ENCODE results near the gene CA5B. TPM values are rescaled to one million over a fixed set of nuclear protein-coding genes. Genes with fewer than 3 reads are reported as not detected.
"Not testable (repeated sequence)": the region's sequence is repeated elsewhere in the genome, so short reads cannot be mapped to it uniquely, and the experiment has no call there.

CA5B gene
- total and polyA plus RNA-seq, 2 of the 8 experiments (the other 6 are each of a cell fraction or from before 2014, with no cell fraction given): 3.3 to 8.6 TPM

- H3K36me3 ChIP-seq (ENCODE audit: control insufficient read depth in 2 of 4, insufficient read depth in 4 of 4, low read length in 3 of 4); H3K23me2 ChIP-seq (ENCODE audit: low read depth, low read length); H2BK12ac ChIP-seq (ENCODE audit: low read depth, low read length); H3K79me1 ChIP-seq (ENCODE audit: low read depth, low read length); H2AK5ac ChIP-seq (ENCODE audit: low read depth, low read length); H3K14ac ChIP-seq (ENCODE audit: insufficient read length); H3K4me3 ChIP-seq (ENCODE audit: extremely low read depth in 1 of 4, insufficient read depth in 2 of 4, low read depth in 3 of 4, low read length in 4 of 4); H3K79me2 ChIP-seq (ENCODE audit: control insufficient read depth in 1 of 2, insufficient read depth in 2 of 2, low read length in 2 of 2); H4K91ac ChIP-seq (replicated peaks; ENCODE audit: insufficient read length, low read length); H3K27me3 ChIP-seq (replicated peaks in 1 of 4; ENCODE audit: control insufficient read depth in 3 of 4, extremely low read depth in 1 of 4, insufficient read depth in 3 of 4, low read length in 3 of 4); H4K20me1 ChIP-seq (replicated peaks in 1 of 2; ENCODE audit: control insufficient read depth in 1 of 2, insufficient read depth in 2 of 2, low read length in 2 of 2); H3K4ac ChIP-seq (replicated peaks; ENCODE audit: insufficient read length, low read depth, low read length); H2AFZ ChIP-seq (ENCODE audit: low read length); H3K9me3 ChIP-seq (ENCODE audit: insufficient read depth in 2 of 2, low read depth in 1 of 2, low read length in 1 of 2); POLR2A ChIA-PET (ENCODE audit: partially characterized antibody); H2BK15ac ChIP-seq (ENCODE audit: low read length); H4K5ac ChIP-seq (ENCODE audit: insufficient read length, low read depth, low read length); H3K27ac ChIP-seq (ENCODE audit: low read depth, low read length); H2BK20ac ChIP-seq (ENCODE audit: low read length); H3K56ac ChIP-seq (replicated peaks; ENCODE audit: insufficient read length, low read depth, low read length); CTCF ChIA-PET (ENCODE audit: partially characterized antibody); H3K23ac ChIP-seq (ENCODE audit: insufficient read length); H4K8ac ChIP-seq (ENCODE audit: extremely low read depth, insufficient read depth, low read length); H3K4me1 ChIP-seq (replicated peaks in 1 of 4; ENCODE audit: control insufficient read depth in 3 of 4, insufficient read depth in 4 of 4, low read length in 3 of 4); H3K18ac ChIP-seq (ENCODE audit: extremely low read depth, low read length); H2BK120ac ChIP-seq (replicated peaks; ENCODE audit: low read depth, low read length); DNase-seq (ENCODE audit: low read depth in 1 of 2, low spot score in 2 of 2); H2BK5ac ChIP-seq (ENCODE audit: low read depth, low read length); H3K9ac ChIP-seq (replicated peaks in 1 of 4; ENCODE audit: extremely low read depth in 1 of 4, low read depth in 3 of 4, low read length in 3 of 4): not testable (repeated sequence)
- FAIRE-seq: peak; percentile 88
- peak overlapping the region in 1 of 2 experiments; percentile 17; a peak in 1 of 4 replicates for H3K4me2 ChIP-seq (ENCODE audit: insufficient read depth in 1 of 2, low read depth in 2 of 2, low read length in 2 of 2)
- WGBS, 2 experiments (ENCODE audit: extremely low coverage in 1 of 2, insufficient coverage in 1 of 2, insufficient read length in 1 of 2, insufficient replicate concordance in 2 of 2, low coverage in 1 of 2, low lambda C conversion rate in 2 of 2, missing lambda C conversion rate in 1 of 2): 60% methylated on average over 6 of the region's 6 CpGs; no CpG with 5 or more reads in 1 of the 2 experiments
Measured at GRCh38 chrX:15746651-15747050, 8.6 kb downstream of the CA5B start.
